Stimulated activated CD4-positive, alpha-beta T cell treated with anti-CD3 and anti-CD28 coated beads, Interleukin-4, amount 100 ng/mL, for 1 hour (primary cell): ENCODE results near the gene CACNG6.
"Not testable (repeated sequence)": the region's sequence is repeated elsewhere in the genome, so short reads cannot be mapped to it uniquely, and the experiment has no call there.

Experiments used
- DNase-seq: peaks from one replicate; pipeline ENCODE4 v3.0.0-alpha.2; 2020

The CACNG6 gene

GRCh38 chr19:54009440-54009839, 18.0 kb downstream of the CACNG6 start:
- no peak for DNase-seq

- DNase-seq, result no peak
Observed at GRCh38 chr19:54010474-54010873, 19.0 kb downstream of the CACNG6 start.

- DNase-seq, result no peak
Observed at GRCh38 chr19:54011507-54012211, 20.2 kb downstream of the CACNG6 start.

GRCh38 chr19:54013866-54014265, 22.4 kb downstream of the CACNG6 start:
- no peak for DNase-seq

GRCh38 chr19:54014920-54015560, 23.6 kb downstream of the CACNG6 start:
- DNase-seq, result no peak

- DNase-seq, result no peak
Observed at GRCh38 chr19:54017261-54017660, 25.8 kb downstream of the CACNG6 start.

- no peak for DNase-seq
Observed at GRCh38 chr19:54021363-54021762, 29.9 kb downstream of the CACNG6 start.

GRCh38 chr19:54021932-54022331, 30.5 kb downstream of the CACNG6 start:
- DNase-seq, result no peak

GRCh38 chr19:54023191-54023590, 31.8 kb downstream of the CACNG6 start:
- no peak for DNase-seq

GRCh38 chr19:54024660-54025059, 33.2 kb downstream of the CACNG6 start:
- DNase-seq, result no peak

- DNase-seq, result no peak
Observed at GRCh38 chr19:54026656-54027055, 35.2 kb downstream of the CACNG6 start.

GRCh38 chr19:54029301-54029700, 37.9 kb downstream of the CACNG6 start:
- DNase-seq, result no peak

GRCh38 chr19:54029930-54030490, 38.6 kb downstream of the CACNG6 start:
- DNase-seq, result peak; percentile 55

- DNase-seq, result no peak
Observed at GRCh38 chr19:54030895-54031586, 39.6 kb downstream of the CACNG6 start.

GRCh38 chr19:54035215-54036178, 44.1 kb downstream of the CACNG6 start:
- DNase-seq, result no peak

GRCh38 chr19:54036542-54036941, 45.1 kb downstream of the CACNG6 start:
- not testable (repeated sequence) for DNase-seq

- DNase-seq, result no peak
Observed at GRCh38 chr19:54040003-54040402, 48.6 kb downstream of the CACNG6 start.

- DNase-seq, result no peak
Observed at GRCh38 chr19:54041969-54042606, 50.7 kb downstream of the CACNG6 start.

GRCh38 chr19:54042989-54043388, 51.6 kb downstream of the CACNG6 start:
- no peak for DNase-seq

GRCh38 chr19:54045771-54046170, 54.3 kb downstream of the CACNG6 start:
- DNase-seq, result no peak

- no peak for DNase-seq
Observed at GRCh38 chr19:54047616-54048015, 56.2 kb downstream of the CACNG6 start.
